H1 (cell line): ENCODE results near the gene DAPK1.

Experiments
- BACH1 ChIP-seq: IDR thresholded peaks from 2 replicates; pipeline ENCODE4 v1.6.1; 2012; ENCODE audit warnings: low read length, improper control_type of control experiment
- CHD2 ChIP-seq: IDR thresholded peaks from 2 replicates; pipeline ENCODE4 v1.6.1; 2012; ENCODE audit warnings: low read length, improper control_type of control experiment
- CREB1 ChIP-seq: IDR thresholded peaks from 2 replicates; pipeline ENCODE4 v1.6.1; 2012; ENCODE audit warnings: inconsistent platforms
- CTCF ChIP-seq, 3 experiments: IDR thresholded peaks; 1 replicate in 2 of 3; 2 replicates in 1 of 3; pipeline versions ENCODE4 v1.5.1 to v1.6.1; 2011; ENCODE audit warnings: low read length in 3 of 3, mild to moderate bottlenecking in 3 of 3, inconsistent platforms in 2 of 3, low read depth in 1 of 3, moderate library complexity in 1 of 3; ENCODE audit not compliant: insufficient read depth in 1 of 3; ENCODE audit errors: control extremely low read depth in 1 of 3
- EZH2 ChIP-seq: fragments of 200-600 bp; sonication (generic); IDR thresholded peaks from 2 replicates; pipeline ENCODE4 v1.7.1; 2012; ENCODE audit warnings: low read depth, mild to moderate bottlenecking, moderate library complexity, low read length, inconsistent platforms; ENCODE audit not compliant: severe bottlenecking
- JUND ChIP-seq: IDR thresholded peaks from 2 replicates; pipeline ENCODE4 v1.6.1; 2011; ENCODE audit warnings: mild to moderate bottlenecking, improper control_type of control experiment, low read length
- KDM1A ChIP-seq: fragments of 200-600, 300-600 bp; sonication (generic); IDR thresholded peaks from 2 replicates; pipeline ENCODE4 v1.7.1; 2016; ENCODE audit warnings: mild to moderate bottlenecking, low read length, borderline replicate concordance
- KDM5A ChIP-seq: fragments of 200-600 bp; IDR thresholded peaks from 2 replicates; pipeline ENCODE4 v1.7.1; 2012; ENCODE audit warnings: mild to moderate bottlenecking, low read length, inconsistent platforms, mixed read lengths
- NRF1 ChIP-seq: IDR thresholded peaks from 2 replicates; pipeline ENCODE4 v1.6.1; 2011; ENCODE audit warnings: mild to moderate bottlenecking, low read depth, low read length, improper control_type of control experiment
- POLR2AphosphoS5 ChIP-seq: IDR thresholded peaks from 2 replicates; pipeline ENCODE4 v1.6.1; 2011; ENCODE audit warnings: low read depth, low read length
- TF ChIP-seq, protein P1 (sequence below): IDR thresholded peaks from 2 replicates; pipeline ENCODE4 v1.6.1; 2011; ENCODE audit warnings: low read depth, mild to moderate bottlenecking, low read length; ENCODE audit not compliant: insufficient read depth

- no peak for TF ChIP-seq JUND
- no peak for TF ChIP-seq KDM5A
- no peak for TF ChIP-seq NRF1
- no peak for TF ChIP-seq EZH2
- TF ChIP-seq BACH1, result no peak
- no peak for TF ChIP-seq CREB1
- no peak for TF ChIP-seq KDM1A
- peak; percentile 24 to 84 (median 77) for TF ChIP-seq CTCF (IDR thresholded peaks at IDR 0.05; ENCODE audit: control extremely low read depth in 1 of 3, insufficient read depth in 1 of 3, low read depth in 1 of 3, low read length in 3 of 3)
- no peak for TF ChIP-seq POLR2AphosphoS5
- TF ChIP-seq, protein P1, sequence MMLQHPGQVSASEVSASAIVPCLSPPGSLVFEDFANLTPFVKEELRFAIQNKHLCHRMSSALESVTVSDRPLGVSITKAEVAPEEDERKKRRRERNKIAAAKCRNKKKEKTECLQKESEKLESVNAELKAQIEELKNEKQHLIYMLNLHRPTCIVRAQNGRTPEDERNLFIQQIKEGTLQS, result no peak
- TF ChIP-seq CHD2, result no peak
Measured at GRCh38 chr9:87678650-87679355, 181.1 kb downstream of the DAPK1 start.
